ENCODE measurements around the gene MYCBPAP. TPM values are rescaled to one million over a fixed set of nuclear protein-coding genes. Genes with fewer than 3 reads are reported as not detected.

Gene MYCBPAP
- polyA plus RNA-seq (2011; rRNA removed) (0.11 and 0.17 TPM in 2 replicates), polyA minus RNA-seq (2011; rRNA and poly(A)+ RNA removed) (0.48 TPM in 1 of 2 replicates, not detected in the other)

DNA sequence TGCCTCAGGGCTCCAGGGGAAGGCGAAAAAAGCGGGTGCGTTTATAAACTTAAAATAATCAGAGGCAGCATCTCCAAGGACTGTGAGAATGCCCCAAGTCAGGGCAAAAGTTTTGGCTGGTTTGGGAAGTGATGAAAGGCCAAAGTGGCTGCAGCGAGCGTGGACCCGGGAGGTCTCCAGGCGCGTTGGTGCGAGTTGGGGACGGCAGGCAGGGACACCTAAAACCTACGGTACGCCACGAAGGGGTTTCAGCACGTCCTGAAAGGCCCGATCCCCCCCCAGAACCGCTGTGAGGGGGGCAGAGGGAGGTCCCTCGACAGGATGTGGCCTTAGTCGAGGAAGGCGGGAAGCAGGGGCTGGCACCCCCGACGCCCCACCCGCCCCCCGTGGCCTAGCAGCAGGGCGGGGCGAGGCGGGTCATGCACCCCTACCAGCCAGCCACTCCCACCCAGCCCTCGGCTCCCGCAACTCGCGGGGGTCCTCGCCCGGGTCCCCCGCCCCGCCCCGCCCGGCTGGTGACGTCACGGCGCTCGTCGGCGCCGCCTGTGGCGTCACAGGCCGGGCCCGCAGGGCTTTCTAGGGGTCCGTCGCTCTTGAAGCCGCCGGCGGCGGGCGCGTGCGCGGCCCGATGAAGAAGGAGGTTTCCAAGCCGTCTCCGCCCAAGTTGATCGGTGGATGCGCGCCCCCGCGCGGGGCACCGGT lies at the start of gene MYCBPAP:
TSS of gene MYCBPAP (plus strand) at position 569 of the 702 bp plus-strand sequence. CDS start 236 bp downstream, outside the sequence.
- CTCF ChIA-PET = no interaction called here

GRCh38 chr17:50458701-50459676 lies 49.2 kb upstream of the MYCBPAP start:
- Histone ChIP-seq H3K4me3 (ENCODE audit: low read depth, low read length) (no peak overlapping the region), H3K27ac (ENCODE audit: low read depth, low read length) (no peak overlapping the region), H3K9me3 (ENCODE audit: control insufficient read depth, insufficient read depth, low read length) (no peaks in the 10 kb centered on the region), H3K27me3 (ENCODE audit: control insufficient read depth, insufficient read depth, low read length) (no peaks in the 10 kb centered on the region)
- ChIA-PET POLR2A (interaction anchor here (0.6 kb wide), 1 partner anchor 1178 kb away, joined by 6 read pairs; no protein-coding TSS in a partner anchor), CTCF (interaction anchor here (0.8 to 1.4 kb wide), 3 partner anchors 20 to 97 kb away, joined by 3 to 4 read pairs (median 4); partner anchors contain the start of gene RSAD1)
- no peak for TF ChIP-seq CTCF (IDR thresholded peaks at IDR 0.05; ENCODE audit: low read depth, low read length)
- no peak for DNase-seq (ENCODE audit: low read depth, low spot score)

More for the DNA sequence above, at the start of gene MYCBPAP:
- H3K9me3 ChIP-seq (ENCODE audit: control insufficient read depth, insufficient read depth, low read length) = no peaks in the 10 kb centered on the region; the same call in 1 of the 2 replicates
- peaks cover 6% of the 10 kb centered on the region for H3K27me3 ChIP-seq (ENCODE audit: control insufficient read depth, insufficient read depth, low read length)
- H3K4me3 ChIP-seq (ENCODE audit: low read depth, low read length) = peak within 1 kb of the TSS; percentile 49
- DNase-seq (ENCODE audit: low read depth, low spot score) = peak; percentile 16
- 0 out of 2 replicates have a peak, but pooled peaks have one; percentile 6 for TF ChIP-seq CTCF (IDR thresholded peaks at IDR 0.05; ENCODE audit: low read depth, low read length)
- POLR2A ChIA-PET = no interaction called here
- H3K27ac ChIP-seq (ENCODE audit: low read depth, low read length) = peak within 1 kb of the TSS; percentile 11

- Histone ChIP-seq H3K27me3 (ENCODE audit: control insufficient read depth, insufficient read depth, low read length) (no peaks in the 10 kb centered on the region), H3K27ac (ENCODE audit: low read depth, low read length) (no peak overlapping the region), H3K9me3 (ENCODE audit: control insufficient read depth, insufficient read depth, low read length) (no peaks in the 10 kb centered on the region), H3K4me3 (ENCODE audit: low read depth, low read length) (no peak overlapping the region)
- no peak for DNase-seq (ENCODE audit: low read depth, low spot score)
- ChIA-PET CTCF (no interaction called here), POLR2A (no interaction called here)
- TF ChIP-seq CTCF (IDR thresholded peaks at IDR 0.05; ENCODE audit: low read depth, low read length) = no peak
These were observed 48.5 kb upstream of the MYCBPAP start for GRCh38 chr17:50459756-50460155.

DNA sequence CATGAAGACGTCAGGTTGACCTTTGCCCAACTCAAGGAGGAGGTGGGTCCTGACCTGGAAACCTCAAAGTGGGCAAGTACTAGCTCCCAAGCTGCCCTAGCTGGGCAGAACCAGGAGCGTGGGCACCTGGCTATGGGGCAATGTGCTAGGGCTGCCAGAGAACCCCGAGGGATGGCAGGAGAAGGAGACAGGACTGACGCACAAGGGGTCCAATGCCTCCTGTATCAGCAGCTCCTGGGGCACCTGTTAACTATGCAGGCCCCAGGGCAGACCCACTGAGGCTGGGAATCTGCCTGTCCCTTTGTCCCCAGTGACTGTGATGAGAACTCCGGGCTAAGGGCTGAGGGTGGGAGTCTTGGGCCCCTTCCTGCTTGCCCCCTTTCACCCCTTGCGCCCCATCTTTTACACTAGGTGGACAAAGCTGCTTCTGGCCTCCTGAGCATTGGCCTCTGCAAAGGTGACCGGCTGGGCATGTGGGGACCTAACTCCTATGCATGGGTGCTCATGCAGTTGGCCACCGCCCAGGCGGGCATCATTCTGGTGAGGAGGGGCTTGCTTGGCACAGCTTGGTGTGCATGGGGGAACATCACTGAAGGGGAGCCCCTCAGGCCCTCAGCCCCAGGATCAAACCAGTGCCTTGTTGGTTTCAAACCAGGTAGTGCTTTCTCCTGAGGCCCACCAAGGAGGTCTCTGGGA lies 47.3 kb upstream of the MYCBPAP start:
- ChIA-PET CTCF (no interaction called here), POLR2A (no interaction called here)
- H3K9me3 ChIP-seq (ENCODE audit: control insufficient read depth, insufficient read depth, low read length) = no peaks in the 10 kb centered on the region
- DNase-seq (ENCODE audit: low read depth, low spot score) = no peak
- H3K4me3 ChIP-seq (ENCODE audit: low read depth, low read length) = no peak overlapping the region
- TF ChIP-seq CTCF (IDR thresholded peaks at IDR 0.05; ENCODE audit: low read depth, low read length) = no peak
- no peak overlapping the region for H3K27ac ChIP-seq (ENCODE audit: low read depth, low read length)
- H3K27me3 ChIP-seq (ENCODE audit: control insufficient read depth, insufficient read depth, low read length) = no peaks in the 10 kb centered on the region
